NCI-H345 treated with DMSO at 0.1 percent for 48 hours (cell line): ENCODE results near the gene BBLN.
"Not testable (repeated sequence)": the region's sequence is repeated elsewhere in the genome, so short reads cannot be mapped to it uniquely, and the experiment has no call there.

ENCODE experiments used
- DNase-seq: peaks from one replicate; lab custom pipeline; 2025; ENCODE audit not compliant: unreplicated experiment; lab: John Stamatoyannopoulos, UW

BBLN gene

GRCh38 chr9:128159784-128160602, at the start of gene BBLN:
BBLN (plus strand) TSS chr9:128160265; CDS start chr9:128160408, 143 bp downstream.
- peak; percentile 93 for DNase-seq

- DNase-seq, result not testable (repeated sequence)
Observed at GRCh38 chr9:128111726-128112125, 48.3 kb upstream of the BBLN start.

- no peak for DNase-seq
Observed at GRCh38 chr9:128113526-128114325, 46.3 kb upstream of the BBLN start.

GRCh38 chr9:128114326-128115186, 45.5 kb upstream of the BBLN start:
- DNase-seq, result no peak

- no peak for DNase-seq
Observed at GRCh38 chr9:128115187-128116103, 44.6 kb upstream of the BBLN start.

GRCh38 chr9:128116104-128117083, 43.7 kb upstream of the BBLN start:
- no peak for DNase-seq

- DNase-seq, result peak; percentile 81
Observed at GRCh38 chr9:128117613-128118471, 42.2 kb upstream of the BBLN start.

GRCh38 chr9:128118472-128118857, 41.6 kb upstream of the BBLN start:
- DNase-seq, result no peak

GRCh38 chr9:128118971-128119665, 40.9 kb upstream of the BBLN start:
- DNase-seq, result no peak

- DNase-seq, result no peak
Observed at GRCh38 chr9:128120061-128120740, 39.9 kb upstream of the BBLN start.

GRCh38 chr9:128120741-128121465, 39.2 kb upstream of the BBLN start:
- no peak for DNase-seq

- DNase-seq, result no peak
Observed at GRCh38 chr9:128121466-128121810, 38.6 kb upstream of the BBLN start.

- DNase-seq, result no peak
Observed at GRCh38 chr9:128121924-128122808, 37.9 kb upstream of the BBLN start.

GRCh38 chr9:128122809-128123175, 37.3 kb upstream of the BBLN start:
- no peak for DNase-seq

GRCh38 chr9:128123451-128124080, 36.5 kb upstream of the BBLN start:
- no peak for DNase-seq
